LNCAP (cell line): ENCODE measurements around the gene SRSF8.

Source experiments
- CTCF ChIP-seq: fragments of 450-650 bp; IDR thresholded peaks from 2 replicates; pipeline ENCODE4 v1.5.1; 2017; ENCODE audit warnings: mild to moderate bottlenecking

Gene SRSF8

GRCh38 chr11:95066716-95067038 lies at the start of gene SRSF8:
TSS of gene SRSF8 (plus strand) at chr11:95066919. CDS start at chr11:95067227, 308 bp downstream.
- TF ChIP-seq CTCF, result no peak

- no peak for TF ChIP-seq CTCF
Observed at GRCh38 chr11:95024958-95025357, 41.8 kb upstream of the SRSF8 start, which contains the start of gene KDM4E. TSS of gene KDM4E (plus strand) at chr11:95025258. CDS start at chr11:95025558, 300 bp downstream.

- TF ChIP-seq CTCF, result no peak
Observed at GRCh38 chr11:95028357-95028756, 38.4 kb upstream of the SRSF8 start.

GRCh38 chr11:95033051-95033450 lies 33.7 kb upstream of the SRSF8 start:
- no peak for TF ChIP-seq CTCF

GRCh38 chr11:95035316-95035715 lies 31.4 kb upstream of the SRSF8 start:
- TF ChIP-seq CTCF, result no peak

GRCh38 chr11:95042239-95042638 lies 24.5 kb upstream of the SRSF8 start:
- no peak for TF ChIP-seq CTCF

GRCh38 chr11:95042906-95043305 lies 23.8 kb upstream of the SRSF8 start:
- no peak for TF ChIP-seq CTCF

- TF ChIP-seq CTCF, result no peak
Observed at GRCh38 chr11:95044010-95044409, 22.7 kb upstream of the SRSF8 start.
